ENCODE data around the gene FASTK.

FASTK gene

DNA sequence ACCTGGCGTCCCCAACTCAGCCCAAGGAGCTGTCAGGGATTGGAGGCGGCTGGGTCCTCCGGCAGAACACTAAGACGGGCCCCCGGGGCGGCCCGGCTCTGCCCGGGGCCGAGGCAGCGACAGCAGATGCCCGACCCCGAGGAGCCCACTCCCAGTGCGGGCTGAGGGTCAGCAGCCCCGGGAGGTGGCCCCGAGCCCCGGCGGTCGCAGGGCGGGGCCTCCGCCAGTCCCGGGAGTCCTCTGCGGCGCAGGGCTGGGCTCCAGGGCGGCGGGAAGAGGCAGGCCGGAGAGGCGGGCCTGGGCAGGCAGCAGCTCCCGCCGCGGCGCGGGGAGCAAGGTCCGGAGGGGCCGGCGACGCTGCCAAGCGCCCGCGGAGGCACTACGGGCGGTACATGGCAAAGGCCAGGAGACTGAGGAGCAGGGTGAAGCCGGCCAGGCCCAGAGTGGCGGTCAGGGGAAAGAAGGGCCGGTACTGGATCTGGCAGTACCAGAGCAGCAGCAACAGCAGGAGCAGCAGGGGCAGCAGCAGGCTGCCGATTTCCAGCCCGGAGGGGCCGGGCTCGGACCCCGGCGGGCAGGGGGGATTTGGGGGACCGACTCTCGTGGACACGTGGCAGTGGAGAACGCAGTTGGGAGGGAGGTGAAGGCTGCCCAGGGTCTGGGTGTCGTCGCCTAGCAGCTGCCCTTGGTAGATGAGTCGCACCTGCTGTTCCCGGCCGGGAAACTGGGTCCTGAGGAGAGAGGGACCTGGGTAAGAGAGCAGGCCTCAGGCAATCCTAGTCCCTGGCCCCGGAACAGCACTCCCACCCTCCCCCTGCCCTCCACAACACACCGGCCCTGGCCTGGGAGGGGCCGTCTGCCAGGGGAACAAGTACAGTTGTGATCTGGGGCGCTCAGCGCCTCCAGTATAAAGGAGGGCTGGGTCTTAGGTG is 827 bp upstream of the FASTK start:
- no peak for DNase-seq

DNA sequence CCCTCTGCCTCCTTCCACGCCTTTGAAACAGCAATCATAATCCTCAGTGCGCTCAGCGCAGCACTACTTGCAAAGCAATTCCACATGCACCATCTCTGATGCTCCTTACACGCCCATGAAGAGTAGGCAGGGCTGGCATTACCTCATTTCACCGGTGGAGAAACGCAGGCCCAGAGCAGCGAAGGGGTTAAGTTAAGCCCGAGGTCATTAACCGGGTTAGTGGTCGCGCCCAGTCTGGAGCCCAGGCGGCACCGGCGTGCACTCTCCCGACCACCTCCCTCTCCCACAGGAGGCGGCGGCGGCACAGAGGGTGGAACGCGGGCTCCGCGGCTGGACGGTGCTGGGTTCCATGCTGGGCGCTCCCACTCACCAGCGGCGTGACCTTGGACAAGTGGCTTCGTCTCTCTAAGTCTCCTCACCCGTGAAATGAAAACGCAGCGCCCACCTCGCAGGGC is 515 bp downstream of the FASTK start:
- no peak for DNase-seq

GRCh38 chr7:151079199-151079910 is 1.3 kb downstream of the FASTK start:
- DNase-seq, result no peak

- no peak for DNase-seq
Observed at GRCh38 chr7:151078233-151079040, 2.2 kb downstream of the FASTK start.

GRCh38 chr7:151077705-151078232 is 2.8 kb downstream of the FASTK start:
- no peak for DNase-seq

DNA sequence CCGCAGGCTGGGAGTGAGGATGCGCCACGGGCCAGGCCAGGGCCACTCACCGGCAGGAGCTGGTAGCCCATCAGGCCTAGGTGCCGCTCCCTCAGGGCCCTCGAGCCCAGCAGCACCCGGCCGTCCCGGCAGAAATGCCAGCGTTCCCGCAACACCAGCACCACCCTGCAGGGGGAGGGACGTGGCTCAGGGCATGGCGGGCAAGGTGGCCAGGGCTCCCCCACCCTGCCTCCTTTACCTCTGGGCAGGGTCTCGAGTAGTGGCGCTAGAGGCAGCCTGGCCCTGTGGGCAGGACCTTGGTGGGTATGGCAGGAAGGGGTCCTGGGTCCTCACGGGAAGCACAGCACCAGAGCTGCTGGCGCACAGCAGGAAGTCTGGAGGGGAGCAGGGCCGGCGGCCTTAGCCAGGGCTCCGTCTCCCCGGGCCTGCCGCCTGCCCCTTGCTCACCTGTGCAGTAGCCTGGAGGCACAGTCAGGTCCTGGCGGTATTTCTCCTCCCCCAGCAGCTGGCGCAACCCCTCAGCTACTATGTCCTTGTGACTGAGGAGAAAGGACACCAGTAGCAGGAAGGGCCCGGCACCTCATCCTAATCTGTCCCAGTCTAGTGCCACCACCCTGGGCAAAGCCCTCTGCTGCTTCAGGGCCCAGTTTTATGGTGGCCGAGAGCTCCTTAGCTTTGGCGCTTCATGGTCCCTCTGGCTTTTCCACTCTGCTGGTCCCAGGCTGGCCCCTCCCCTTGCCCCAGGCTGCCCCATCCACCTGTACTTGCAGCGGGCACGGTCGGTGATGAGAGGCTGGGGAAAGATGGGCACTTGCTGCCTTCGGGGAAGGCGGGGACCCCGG is 3.5 kb downstream of the FASTK start:
- no peak for DNase-seq

- DNase-seq, result no peak
Observed at GRCh38 chr7:151075978-151076426, 4.6 kb downstream of the FASTK start.

DNA sequence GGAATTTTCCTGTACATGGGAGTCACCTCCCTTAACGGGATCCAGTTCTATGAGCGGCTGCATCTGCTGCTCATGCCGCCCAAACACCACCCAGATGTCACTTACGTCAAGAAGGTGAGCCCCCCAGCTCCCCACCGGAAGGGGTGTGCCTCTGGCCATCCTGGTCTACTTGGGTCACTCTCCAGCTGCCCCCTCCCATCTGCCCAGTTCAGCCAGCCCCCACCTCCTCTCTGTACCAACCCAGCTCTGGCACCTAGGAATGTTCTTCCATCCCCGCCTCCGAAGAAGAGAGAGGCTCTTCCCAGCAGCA is 5.0 kb downstream of the FASTK start:
- DNase-seq, result no peak

DNA sequence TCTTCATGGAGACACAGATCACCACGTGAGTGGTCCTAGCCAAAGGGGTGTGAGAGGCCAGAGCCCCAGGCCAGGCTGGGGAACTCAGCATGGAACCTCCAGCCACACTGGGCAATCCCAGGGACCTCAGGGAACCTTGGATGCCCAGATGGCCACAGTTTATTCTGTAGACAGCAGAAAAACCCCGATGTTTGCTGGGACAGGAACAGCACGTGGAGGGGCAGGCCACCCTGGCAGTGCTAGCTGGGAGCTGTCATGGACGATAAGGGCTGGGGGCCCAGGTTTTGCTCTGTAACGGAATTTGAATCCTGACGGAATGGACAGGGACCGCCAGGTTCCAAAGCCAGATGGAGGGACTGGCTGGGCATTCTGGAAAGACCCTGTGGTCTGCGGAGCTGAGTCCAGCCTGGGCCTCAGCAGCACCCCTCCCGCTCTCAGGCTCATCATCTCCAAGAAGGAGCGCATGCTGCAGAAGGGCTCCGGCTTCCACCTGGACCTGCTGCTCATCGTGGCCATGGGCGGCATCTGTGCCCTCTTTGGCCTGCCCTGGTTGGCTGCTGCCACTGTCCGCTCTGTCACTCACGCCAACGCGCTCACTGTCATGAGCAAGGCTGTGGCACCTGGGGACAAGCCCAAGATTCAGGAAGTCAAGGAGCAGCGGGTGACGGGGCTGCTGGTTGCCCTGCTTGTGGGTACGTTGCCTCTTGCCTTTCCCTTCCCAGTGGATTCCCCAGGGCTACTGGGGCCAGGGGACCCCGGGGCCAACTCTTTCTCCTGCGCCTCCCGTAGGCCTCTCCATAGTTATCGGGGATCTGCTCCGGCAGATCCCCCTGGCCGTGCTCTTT is 5.6 kb downstream of the FASTK start:
- no peak for DNase-seq

DNA sequence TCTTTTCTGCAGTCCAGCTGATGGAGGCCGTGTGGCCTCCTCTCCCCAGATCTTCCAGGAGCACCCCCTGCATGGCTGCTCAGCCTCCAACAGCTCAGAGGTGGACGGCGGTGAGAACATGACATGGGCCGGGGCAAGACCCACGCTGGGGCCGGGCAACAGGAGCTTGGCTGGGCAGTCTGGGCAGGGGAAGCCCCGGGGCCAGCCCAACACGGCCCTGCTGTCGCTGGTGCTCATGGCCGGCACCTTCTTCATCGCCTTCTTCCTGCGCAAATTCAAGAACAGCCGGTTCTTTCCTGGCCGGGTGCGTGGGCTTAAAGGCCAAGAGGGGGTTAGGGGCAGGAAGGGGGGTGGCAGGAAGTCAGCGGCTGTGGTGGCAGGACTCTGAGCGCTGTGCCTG is 6.6 kb downstream of the FASTK start:
- no peak for DNase-seq

DNA sequence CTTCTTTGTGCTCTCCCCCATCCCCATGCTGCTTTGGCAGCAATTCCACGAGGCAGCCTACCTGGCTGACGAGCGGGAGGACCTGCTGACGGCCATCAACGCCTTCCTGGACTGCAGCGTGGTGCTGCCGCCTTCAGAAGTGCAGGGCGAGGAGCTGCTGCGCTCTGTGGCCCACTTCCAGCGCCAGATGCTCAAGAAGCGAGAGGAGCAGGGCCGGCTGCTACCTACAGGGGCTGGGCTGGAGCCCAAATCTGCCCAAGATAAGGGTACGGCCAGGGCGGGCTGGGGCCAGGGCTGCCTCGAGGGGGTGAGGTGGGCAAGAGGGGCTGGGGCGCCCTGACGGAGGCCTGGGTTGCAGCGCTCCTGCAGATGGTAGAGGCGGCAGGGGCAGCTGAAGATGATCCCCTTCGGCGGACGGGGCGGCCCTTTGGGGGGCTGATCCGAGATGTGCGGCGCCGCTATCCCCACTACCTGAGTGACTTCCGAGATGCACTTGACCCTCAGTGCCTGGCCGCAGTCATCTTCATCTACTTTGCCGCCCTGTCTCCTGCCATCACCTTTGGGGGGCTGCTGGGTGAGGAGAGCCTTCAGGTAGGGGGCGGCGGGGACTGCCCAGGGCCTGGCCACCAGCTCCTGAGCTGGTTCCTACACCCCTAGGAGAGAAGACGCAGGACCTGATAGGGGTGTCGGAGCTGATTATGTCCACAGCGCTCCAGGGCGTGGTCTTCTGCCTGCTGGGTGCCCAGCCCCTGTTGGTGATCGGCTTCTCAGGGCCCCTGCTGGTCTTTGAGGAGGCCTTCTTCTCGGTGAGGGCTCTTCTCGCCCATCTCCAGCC is 9.4 kb downstream of the FASTK start:
- DNase-seq, result no peak

DNA sequence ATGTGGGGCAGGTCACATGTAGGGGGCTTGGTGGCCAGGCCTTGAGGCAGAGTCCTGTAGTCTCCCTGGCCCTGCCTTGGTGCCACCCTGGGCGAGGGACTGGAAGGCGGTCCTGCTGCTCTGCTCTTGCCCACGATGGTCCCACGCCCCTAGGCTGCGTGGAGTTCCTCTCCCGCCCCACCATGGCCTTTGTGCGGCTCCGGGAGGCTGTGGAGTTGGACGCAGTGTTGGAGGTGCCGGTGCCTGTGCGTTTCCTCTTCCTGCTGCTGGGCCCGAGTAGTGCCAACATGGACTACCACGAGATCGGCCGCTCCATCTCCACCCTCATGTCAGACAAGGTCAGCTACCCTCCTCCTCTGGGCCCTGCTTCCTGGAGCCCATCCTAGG is 10.0 kb downstream of the FASTK start:
- DNase-seq, result no peak

GRCh38 chr7:151069841-151070573 is 10.6 kb downstream of the FASTK start:
- no peak for DNase-seq

- no peak for DNase-seq
Observed at GRCh38 chr7:151068069-151068773, 12.4 kb downstream of the FASTK start.

DNA sequence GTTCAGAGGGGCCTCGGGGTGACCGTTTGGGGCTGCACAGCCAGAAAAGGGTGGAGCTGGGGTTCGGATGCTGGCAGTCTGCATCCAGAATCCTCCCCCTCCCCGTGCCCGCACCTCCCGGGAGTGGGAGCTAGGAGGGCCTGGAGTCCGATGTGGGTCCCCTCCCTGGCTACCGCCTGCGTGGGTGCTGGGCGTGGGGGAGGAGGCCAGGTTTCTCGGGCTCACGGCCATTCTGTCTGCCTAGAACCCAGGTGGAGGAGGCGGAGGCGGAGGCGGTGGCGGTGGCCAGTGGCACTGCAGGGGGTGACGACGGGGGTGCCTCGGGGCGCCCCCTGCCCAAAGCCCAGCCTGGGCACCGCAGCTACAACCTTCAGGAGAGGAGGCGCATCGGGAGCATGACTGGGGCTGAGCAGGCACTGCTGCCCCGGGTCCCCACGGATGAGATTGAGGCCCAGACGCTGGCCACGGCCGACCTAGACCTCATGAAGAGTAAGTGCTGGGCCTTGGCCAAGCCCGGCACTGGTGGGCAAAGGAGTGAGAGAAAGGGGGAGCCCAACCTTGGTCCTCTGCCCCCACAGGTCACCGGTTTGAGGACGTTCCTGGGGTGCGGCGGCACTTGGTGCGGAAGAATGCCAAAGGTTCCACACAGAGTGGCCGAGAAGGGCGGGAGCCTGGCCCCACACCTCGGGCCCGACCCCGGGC is 14.2 kb downstream of the FASTK start:
- no peak for DNase-seq

- DNase-seq, result no peak
Observed at GRCh38 chr7:151065516-151065915, 15.1 kb downstream of the FASTK start.

GRCh38 chr7:151064993-151065392 is 15.6 kb downstream of the FASTK start:
- DNase-seq, result no peak

GRCh38 chr7:151064454-151064853 is 16.2 kb downstream of the FASTK start:
- DNase-seq, result no peak
